ENCODE data around the gene DHX16.

DNA sequence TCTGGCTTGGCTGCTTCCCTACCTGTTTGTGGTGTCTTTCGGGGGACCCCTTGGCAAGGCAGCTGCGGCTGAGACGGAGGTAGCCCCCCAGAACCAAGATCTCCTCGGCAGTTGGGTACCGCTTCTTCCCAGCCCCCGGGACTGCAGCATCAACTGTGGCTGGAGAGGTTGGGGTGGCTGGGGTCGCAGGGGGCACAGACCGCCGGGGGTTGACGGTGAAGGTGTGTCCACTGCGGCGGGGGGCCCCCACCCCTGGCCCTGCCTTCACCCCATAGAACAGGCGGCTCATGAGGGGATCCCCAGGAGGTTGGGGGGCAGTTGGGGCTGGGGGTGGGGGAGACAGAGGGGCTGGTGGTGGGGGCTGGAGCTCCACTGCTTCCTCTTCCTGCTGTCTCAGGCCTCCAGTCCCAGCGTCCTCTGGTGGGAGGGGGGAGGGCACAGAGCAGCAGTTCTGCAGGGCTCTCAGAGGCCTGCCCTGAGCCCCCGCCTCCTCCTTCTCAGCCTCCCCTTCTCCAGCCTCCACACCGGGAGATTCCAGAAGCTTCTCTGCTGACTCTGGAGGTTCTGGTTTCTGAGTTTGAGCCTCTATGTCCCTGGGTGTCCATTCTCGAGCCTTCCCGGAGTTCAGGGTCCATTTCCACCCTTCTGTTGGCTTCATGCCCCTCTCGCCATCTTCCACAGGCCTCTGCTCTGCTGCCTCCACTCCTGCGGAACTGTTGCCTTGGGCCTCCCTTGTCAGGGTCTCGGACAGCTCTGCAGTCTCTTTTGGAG, 11.8 kb upstream of the DHX16 start:
- TF ChIP-seq, protein P1, sequence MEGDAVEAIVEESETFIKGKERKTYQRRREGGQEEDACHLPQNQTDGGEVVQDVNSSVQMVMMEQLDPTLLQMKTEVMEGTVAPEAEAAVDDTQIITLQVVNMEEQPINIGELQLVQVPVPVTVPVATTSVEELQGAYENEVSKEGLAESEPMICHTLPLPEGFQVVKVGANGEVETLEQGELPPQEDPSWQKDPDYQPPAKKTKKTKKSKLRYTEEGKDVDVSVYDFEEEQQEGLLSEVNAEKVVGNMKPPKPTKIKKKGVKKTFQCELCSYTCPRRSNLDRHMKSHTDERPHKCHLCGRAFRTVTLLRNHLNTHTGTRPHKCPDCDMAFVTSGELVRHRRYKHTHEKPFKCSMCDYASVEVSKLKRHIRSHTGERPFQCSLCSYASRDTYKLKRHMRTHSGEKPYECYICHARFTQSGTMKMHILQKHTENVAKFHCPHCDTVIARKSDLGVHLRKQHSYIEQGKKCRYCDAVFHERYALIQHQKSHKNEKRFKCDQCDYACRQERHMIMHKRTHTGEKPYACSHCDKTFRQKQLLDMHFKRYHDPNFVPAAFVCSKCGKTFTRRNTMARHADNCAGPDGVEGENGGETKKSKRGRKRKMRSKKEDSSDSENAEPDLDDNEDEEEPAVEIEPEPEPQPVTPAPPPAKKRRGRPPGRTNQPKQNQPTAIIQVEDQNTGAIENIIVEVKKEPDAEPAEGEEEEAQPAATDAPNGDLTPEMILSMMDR (IDR thresholded peaks at IDR 0.05; ENCODE audit: low read length), result no peak
- TF ChIP-seq EZH2phosphoT487 (IDR thresholded peaks at IDR 0.05; ENCODE audit: low read length), result no peak
